Ovary (tissue), 3 donors: ENCODE results near the gene RAB9A.

Source experiments
- POLR2A ChIP-seq: fragments of 450-650 bp; IDR thresholded peaks from one replicate; pipeline ENCODE4 v1.6.1; 2017; ENCODE audit warnings: antibody characterized with exemption, mild to moderate bottlenecking, moderate library complexity
- TF ChIP-seq, protein P1 (sequence below), 3 donors: fragments of 450-650 bp in 2 of 3; fragments of 200-600 bp in 1 of 3; IDR thresholded peaks; one replicate each; pipeline versions ENCODE4 v1.5.1 to v1.8.0; 2016 to 2022; ENCODE audit warnings: antibody characterized with exemption in 3 of 3, mild to moderate bottlenecking in 1 of 3
- donor health status: DM: no; HTN: no; CAD: no.

DNA sequence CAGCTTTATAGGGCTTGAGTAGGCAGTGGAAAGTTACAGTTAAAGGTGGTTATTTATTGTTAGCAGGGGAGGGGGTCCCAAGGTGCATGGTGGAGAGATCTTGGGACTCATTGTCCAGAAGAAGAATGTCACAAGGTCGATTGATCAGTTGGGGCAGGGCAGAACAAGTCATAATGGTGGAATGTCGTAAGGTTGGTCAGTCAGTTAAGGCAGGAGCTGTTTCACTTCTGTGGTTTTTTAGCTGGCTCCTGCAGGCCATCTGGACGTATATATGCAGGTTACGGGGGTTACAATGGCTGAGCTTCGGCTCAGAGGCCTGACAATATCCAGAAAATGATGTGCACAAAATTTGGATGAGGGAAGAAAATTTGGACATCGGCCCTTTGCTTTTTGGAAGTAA, 52.8 kb downstream of the RAB9A start:
- TF ChIP-seq, protein P1, sequence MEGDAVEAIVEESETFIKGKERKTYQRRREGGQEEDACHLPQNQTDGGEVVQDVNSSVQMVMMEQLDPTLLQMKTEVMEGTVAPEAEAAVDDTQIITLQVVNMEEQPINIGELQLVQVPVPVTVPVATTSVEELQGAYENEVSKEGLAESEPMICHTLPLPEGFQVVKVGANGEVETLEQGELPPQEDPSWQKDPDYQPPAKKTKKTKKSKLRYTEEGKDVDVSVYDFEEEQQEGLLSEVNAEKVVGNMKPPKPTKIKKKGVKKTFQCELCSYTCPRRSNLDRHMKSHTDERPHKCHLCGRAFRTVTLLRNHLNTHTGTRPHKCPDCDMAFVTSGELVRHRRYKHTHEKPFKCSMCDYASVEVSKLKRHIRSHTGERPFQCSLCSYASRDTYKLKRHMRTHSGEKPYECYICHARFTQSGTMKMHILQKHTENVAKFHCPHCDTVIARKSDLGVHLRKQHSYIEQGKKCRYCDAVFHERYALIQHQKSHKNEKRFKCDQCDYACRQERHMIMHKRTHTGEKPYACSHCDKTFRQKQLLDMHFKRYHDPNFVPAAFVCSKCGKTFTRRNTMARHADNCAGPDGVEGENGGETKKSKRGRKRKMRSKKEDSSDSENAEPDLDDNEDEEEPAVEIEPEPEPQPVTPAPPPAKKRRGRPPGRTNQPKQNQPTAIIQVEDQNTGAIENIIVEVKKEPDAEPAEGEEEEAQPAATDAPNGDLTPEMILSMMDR (IDR thresholded peaks at IDR 0.05): no peak
- TF ChIP-seq POLR2A: no peak
